ENCODE results near the gene ST8SIA3. TPM values are rescaled to one million over a fixed set of nuclear protein-coding genes. Genes with fewer than 3 reads are reported as not detected.

The ST8SIA3 gene
- polyA plus RNA-seq, 1 donor from 2014 or later, result 22.9 TPM

GRCh38 chr18:57416542-57416941 is 64.2 kb downstream of the ST8SIA3 start:
- Histone ChIP-seq H3K9me3 (ENCODE audit: low read length) (no peaks in the 10 kb centered on the region), H3K27ac (ENCODE audit: low read length) (no peak overlapping the region), H2AFZ (ENCODE audit: low read depth, low read length) (no peak overlapping the region), H3K36me3 (ENCODE audit: insufficient read depth, low read length) (no peaks in the 10 kb centered on the region), H3K9ac (ENCODE audit: low read length) (no peak overlapping the region), H3K79me2 (replicated peaks; ENCODE audit: insufficient read depth, low read length) (no peaks in the 10 kb centered on the region), H3K4me3 (ENCODE audit: low read length) (no peak overlapping the region), H3K4me2 (ENCODE audit: low read length) (no peak overlapping the region), H3K9me2 (ENCODE audit: insufficient read depth, low read length) (no peaks in the 10 kb centered on the region), H3F3A (ENCODE audit: insufficient read depth, low read length, poor library complexity, severe bottlenecking) (no peaks in the 10 kb centered on the region), H4K20me1 (ENCODE audit: insufficient read depth) (no peaks in the 10 kb centered on the region), H3K27me3 (ENCODE audit: insufficient read depth, low read depth, low read length) (no peaks in the 10 kb centered on the region)
- TF ChIP-seq EP300 (conservative IDR thresholded peaks at IDR 0.05; ENCODE audit: poor library complexity, severe bottlenecking), result no peak
- TF ChIP-seq POLR2AphosphoS5 (IDR thresholded peaks at IDR 0.05), result no peak
- TF ChIP-seq TAF1 (IDR thresholded peaks at IDR 0.05; ENCODE audit: low read depth), result no peak
- TF ChIP-seq EZH2 (IDR thresholded peaks at IDR 0.05; ENCODE audit: borderline replicate concordance, insufficient read depth, low read length, poor library complexity, severe bottlenecking), result no peak
- no peak for TF ChIP-seq CTCF (IDR thresholded peaks at IDR 0.05; ENCODE audit: poor library complexity, severe bottlenecking)
- no peak for TF ChIP-seq REST (IDR thresholded peaks at IDR 0.05; ENCODE audit: borderline replicate concordance)
- TF ChIP-seq RAD21 (conservative IDR thresholded peaks at IDR 0.05), result no peak
- TF ChIP-seq SMC3 (conservative IDR thresholded peaks at IDR 0.05; ENCODE audit: poor library complexity), result no peak
- TF ChIP-seq MXI1 (conservative IDR thresholded peaks at IDR 0.05; ENCODE audit: poor library complexity, severe bottlenecking), result no peak

Other genes starting within 250 kb of the ST8SIA3 start
- not detected in 2 replicates for gene BOD1L2, start 205.5 kb upstream of the ST8SIA3 start, polyA plus RNA-seq
- gene ONECUT2, start 82.8 kb downstream of the ST8SIA3 start, polyA plus RNA-seq, result 3.9 and 4.3 TPM in 2 replicates
- gene FECH, start 234.1 kb downstream of the ST8SIA3 start, polyA plus RNA-seq, result 12.5 and 17.1 TPM in 2 replicates